ENCODE data around the gene LSM2. TPM values are rescaled to one million over a fixed set of nuclear protein-coding genes. Genes with fewer than 3 reads are reported as not detected.
"Not testable (repeated sequence)": the region's sequence is repeated elsewhere in the genome, so short reads cannot be mapped to it uniquely, and the experiment has no call there.

Gene LSM2
- total RNA-seq, 1 donor from 2014 or later: 19.4 TPM

- Histone ChIP-seq H3K27ac (replicated peaks) (peak within 1 kb of the TSS; percentile 100), H3K4me1 (peaks cover 42% of the 10 kb centered on the region), H3K4me3 (peak within 1 kb of the TSS; percentile 75), H3K36me3 (no peaks in the 10 kb centered on the region), H3K9me3 (replicated peaks) (no peaks in the 10 kb centered on the region), H3K27me3 (ENCODE audit: low read depth) (no peaks in the 10 kb centered on the region)
- TF ChIP-seq CTCF (IDR thresholded peaks at IDR 0.05; ENCODE audit: borderline replicate concordance): no peak
- DNase-seq: peak; percentile 95
- intact Hi-C loops (cut with micrococcal nuclease): no loop called here
These were observed 8.5 kb upstream of the LSM2 start, which contains the start of the genes HSPA1A and HSPA1L for GRCh38 chr6:31815025-31815838. HSPA1A (plus strand) TSS chr6:31815543; CDS start chr6:31815757, 214 bp downstream. HSPA1L (minus strand) TSS chr6:31815283; CDS start chr6:31811972, 3,311 bp downstream.

- intact Hi-C loops (cut with micrococcal nuclease): no loop called here
- no peaks in the 10 kb centered on the region for H3K27me3 ChIP-seq (ENCODE audit: low read depth)
- peak overlapping the region; percentile 100 for H3K27ac ChIP-seq (replicated peaks)
- TF ChIP-seq CTCF (IDR thresholded peaks at IDR 0.05; ENCODE audit: borderline replicate concordance): no peak
- peak; percentile 96 for DNase-seq
- no peaks in the 10 kb centered on the region for H3K36me3 ChIP-seq
- peaks cover 36% of the 10 kb centered on the region for H3K4me1 ChIP-seq
- peak overlapping the region; percentile 75 for H3K4me3 ChIP-seq
- H3K9me3 ChIP-seq (replicated peaks): no peaks in the 10 kb centered on the region
These were observed 7.9 kb upstream of the LSM2 start for GRCh38 chr6:31814677-31815024.

- Histone ChIP-seq H3K9me3 (replicated peaks) (no peaks in the 10 kb centered on the region), H3K27me3 (ENCODE audit: low read depth) (no peaks in the 10 kb centered on the region), H3K4me1 (peaks cover 24% of the 10 kb centered on the region), H3K4me3 (peak overlapping the region; percentile 75), H3K27ac (replicated peaks) (peak overlapping the region; percentile 100), H3K36me3 (no peaks in the 10 kb centered on the region)
- no peak for DNase-seq
- no peak for TF ChIP-seq CTCF (IDR thresholded peaks at IDR 0.05; ENCODE audit: borderline replicate concordance)
- intact Hi-C loops (cut with micrococcal nuclease): no loop called here
These were observed 6.7 kb upstream of the LSM2 start for GRCh38 chr6:31813465-31813849.

- Histone ChIP-seq H3K4me1 (peaks cover 18% of the 10 kb centered on the region), H3K36me3 (no peaks in the 10 kb centered on the region), H3K27me3 (ENCODE audit: low read depth) (no peaks in the 10 kb centered on the region), H3K27ac (replicated peaks) (no peak overlapping the region), H3K4me3 (no peak overlapping the region), H3K9me3 (replicated peaks) (no peaks in the 10 kb centered on the region)
- no peak for DNase-seq
- no peak for TF ChIP-seq CTCF (IDR thresholded peaks at IDR 0.05; ENCODE audit: borderline replicate concordance)
- intact Hi-C loops (cut with micrococcal nuclease): no loop called here
These were observed 4.9 kb upstream of the LSM2 start for GRCh38 chr6:31811645-31812044.

GRCh38 chr6:31808599-31808998, 1.8 kb upstream of the LSM2 start:
- H3K27me3 ChIP-seq (ENCODE audit: low read depth); H3K36me3 ChIP-seq; DNase-seq; H3K27ac ChIP-seq (replicated peaks); intact Hi-C loops (cut with micrococcal nuclease); H3K4me3 ChIP-seq; H3K9me3 ChIP-seq (replicated peaks): not testable (repeated sequence)
- H3K4me1 ChIP-seq: peaks cover 26% of the 10 kb centered on the region

- no peak for TF ChIP-seq CTCF (IDR thresholded peaks at IDR 0.05; ENCODE audit: borderline replicate concordance)
- Histone ChIP-seq H3K36me3 (peaks cover 14% of the 10 kb centered on the region), H3K4me1 (peaks cover 20% of the 10 kb centered on the region), H3K4me3 (peak overlapping the region; percentile 79), H3K9me3 (replicated peaks) (no peaks in the 10 kb centered on the region), H3K27me3 (ENCODE audit: low read depth) (no peaks in the 10 kb centered on the region), H3K27ac (replicated peaks) (peak overlapping the region; percentile 94)
- intact Hi-C loops (cut with micrococcal nuclease): no loop called here
- DNase-seq: no peak
These were observed 762 bp downstream of the LSM2 start for GRCh38 chr6:31805939-31806469.

- DNase-seq; H3K4me3 ChIP-seq; H3K27ac ChIP-seq (replicated peaks); H3K9me3 ChIP-seq (replicated peaks); H3K27me3 ChIP-seq (ENCODE audit: low read depth); intact Hi-C loops (cut with micrococcal nuclease): not testable (repeated sequence)
- Histone ChIP-seq H3K4me1 (peaks cover 13% of the 10 kb centered on the region), H3K36me3 (peaks cover 14% of the 10 kb centered on the region)
These were observed 5.5 kb downstream of the LSM2 start for GRCh38 chr6:31801031-31801927.

All from left ventricle myocardium inferior (tissue), 1 donor.